GM19372 (cell line): Measurements from ENCODE around the gene CYP27A1.
"Not testable (repeated sequence)": the region's sequence is repeated elsewhere in the genome, so short reads cannot be mapped to it uniquely, and the experiment has no call there.

Source experiments
- ATAC-seq: cut with Tn5 transposase; IDR thresholded peaks from one replicate; pipeline ENCODE4 v1.9.1; 2021; ENCODE audit warnings: mild to moderate bottlenecking, low read depth, moderate library complexity; ENCODE audit not compliant: unreplicated experiment

CYP27A1 gene

DNA sequence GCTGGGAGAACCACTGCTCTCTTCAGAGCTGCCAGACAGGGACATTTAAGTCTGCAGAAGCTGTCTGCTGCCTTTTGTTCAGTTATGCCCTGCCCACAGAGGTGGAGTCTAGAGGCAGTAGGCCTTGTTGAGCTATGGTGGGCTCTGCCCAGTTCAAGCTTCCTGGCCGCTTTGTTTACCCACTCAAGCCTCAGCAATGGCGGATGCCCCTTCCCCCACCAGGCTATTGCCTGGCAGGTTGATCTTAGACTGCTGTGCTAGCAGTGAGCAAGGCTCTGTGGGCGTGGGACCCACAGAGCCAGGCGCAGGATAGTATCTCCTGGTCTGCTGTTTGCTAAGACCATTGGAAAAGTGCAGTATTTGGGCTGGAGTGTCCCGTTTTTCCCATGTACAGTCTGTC is 9.2 kb upstream of the CYP27A1 start:
- not testable (repeated sequence) for ATAC-seq

DNA sequence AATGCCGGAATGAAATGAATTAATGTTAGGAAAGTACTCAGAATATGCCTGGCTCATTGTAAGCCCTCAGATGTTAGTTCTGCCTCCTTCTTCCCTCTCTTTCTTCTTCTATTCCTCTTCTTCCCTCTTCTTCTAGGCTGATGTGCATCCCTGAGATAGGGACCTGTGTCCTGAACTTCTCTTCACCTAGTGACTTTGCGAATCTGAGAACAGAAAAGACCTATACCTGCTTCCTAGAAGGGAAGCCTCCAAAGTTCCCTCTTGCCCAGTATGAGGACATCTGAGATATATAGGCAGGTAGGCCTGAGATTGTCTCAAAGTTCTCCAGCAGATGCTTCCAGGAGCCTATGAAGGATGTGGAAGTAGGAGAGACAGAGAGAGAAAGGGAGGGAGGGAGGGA is 8.1 kb upstream of the CYP27A1 start:
- no peak for ATAC-seq

DNA sequence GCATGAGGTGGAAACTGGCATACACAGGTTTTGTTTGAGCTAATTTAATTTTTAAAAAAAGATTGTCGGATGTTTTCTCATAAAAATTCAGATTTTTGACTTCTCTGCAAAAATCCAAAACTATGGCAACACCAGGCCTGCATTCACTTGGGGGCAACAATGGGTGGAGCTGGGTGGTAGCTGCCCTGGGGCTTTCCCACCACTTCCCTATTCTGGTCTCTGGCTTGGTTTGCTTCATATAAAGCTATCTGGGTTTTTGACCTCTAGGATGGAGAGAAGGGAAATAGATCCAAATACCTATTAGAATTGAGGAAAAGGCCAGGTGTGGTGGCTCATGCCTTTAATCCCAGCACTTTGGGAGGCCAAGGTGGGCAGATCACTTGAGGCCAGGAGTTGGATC is 5.5 kb upstream of the CYP27A1 start:
- no peak for ATAC-seq

DNA sequence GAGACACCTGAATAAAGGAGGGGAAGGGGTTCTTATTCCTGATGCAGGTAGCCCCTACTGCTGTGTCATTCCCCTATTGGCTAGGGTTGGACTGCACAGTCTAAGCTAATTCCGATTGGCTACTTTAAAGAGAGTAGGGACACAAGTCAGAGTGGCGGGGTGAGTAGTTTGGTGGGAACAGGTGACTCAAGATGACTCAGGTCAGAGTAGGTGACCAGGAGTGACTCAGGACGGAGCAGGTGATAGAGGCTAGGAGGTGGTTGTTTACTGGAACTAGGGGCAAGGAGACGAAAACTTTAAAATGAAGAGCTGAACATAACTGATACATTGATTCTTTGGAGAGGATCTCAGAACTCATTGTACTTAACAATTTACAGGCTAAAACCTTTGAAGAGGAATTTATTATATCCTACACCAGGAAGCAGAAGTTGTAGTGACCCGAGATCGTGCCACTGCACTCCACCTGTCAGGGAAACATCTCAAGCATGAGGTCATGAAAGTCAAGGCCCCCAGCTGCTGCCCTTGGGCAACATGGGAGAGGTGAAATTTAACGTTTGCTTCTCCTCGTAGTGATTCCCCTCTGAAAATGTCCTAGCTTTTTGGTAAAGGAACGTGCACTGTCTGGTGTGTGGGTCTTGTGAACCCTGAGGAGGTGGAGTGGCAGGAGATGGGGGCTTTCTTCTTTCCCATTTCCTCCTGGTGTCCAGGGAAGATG is 4.5 kb upstream of the CYP27A1 start:
- no peak for ATAC-seq

DNA sequence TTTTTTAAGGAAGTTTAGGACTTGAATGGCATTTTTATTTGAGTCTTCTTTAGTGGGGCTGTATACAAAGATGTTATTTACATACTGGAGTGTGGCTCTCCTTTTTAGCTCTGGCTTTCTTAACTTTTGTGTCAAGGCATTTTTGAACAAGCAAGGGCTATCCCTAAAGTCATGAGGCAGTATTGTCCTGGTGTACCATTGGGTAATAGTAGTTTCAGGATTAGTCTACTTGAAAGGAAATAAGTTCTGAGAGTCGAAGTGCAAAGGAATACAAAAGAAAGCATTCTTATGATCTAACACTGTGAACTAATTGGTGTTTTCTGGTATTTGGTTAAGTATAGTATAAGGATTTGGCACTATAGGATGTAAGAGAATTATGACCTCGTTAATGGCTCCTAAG is 1.9 kb upstream of the CYP27A1 start:
- ATAC-seq: no peak

DNA sequence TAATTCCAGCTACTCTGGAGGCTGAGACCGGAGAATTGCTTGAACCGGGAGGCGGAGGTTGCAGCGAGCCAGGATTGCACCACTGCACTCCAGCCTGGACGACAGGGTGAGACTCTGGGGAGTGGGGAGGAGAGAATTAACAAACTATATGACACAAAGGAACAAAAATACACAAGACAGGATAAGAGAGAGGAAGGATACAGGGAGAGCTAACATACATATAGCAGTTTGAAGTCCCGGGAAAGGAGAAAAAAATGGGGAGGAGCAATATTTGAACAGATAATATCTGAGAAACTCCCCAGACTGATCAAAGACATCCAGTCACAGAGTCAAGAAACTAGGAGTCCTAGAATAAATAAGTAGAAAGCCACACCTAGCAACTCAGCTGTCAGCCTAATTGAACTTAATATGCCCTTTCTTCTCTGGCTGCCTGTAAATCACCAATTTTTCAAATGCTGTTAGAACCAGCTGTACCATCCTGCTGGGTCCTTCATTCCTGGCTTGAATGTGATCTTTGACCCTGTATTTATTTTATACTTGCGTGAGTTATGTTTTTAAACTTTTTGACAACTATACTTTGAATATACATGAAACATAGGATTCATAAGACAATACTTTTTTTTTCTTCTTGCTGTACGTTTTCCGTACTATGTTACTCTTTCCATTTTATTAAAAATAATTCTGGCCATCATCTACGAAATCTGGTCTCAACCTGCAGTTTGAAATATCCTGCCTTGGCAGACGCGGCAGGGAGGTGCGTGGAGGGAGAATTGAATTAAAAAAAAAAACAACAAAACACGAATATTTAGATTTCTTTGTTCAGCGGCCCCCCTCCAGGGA is 876 bp upstream of the CYP27A1 start:
- no peak for ATAC-seq

DNA sequence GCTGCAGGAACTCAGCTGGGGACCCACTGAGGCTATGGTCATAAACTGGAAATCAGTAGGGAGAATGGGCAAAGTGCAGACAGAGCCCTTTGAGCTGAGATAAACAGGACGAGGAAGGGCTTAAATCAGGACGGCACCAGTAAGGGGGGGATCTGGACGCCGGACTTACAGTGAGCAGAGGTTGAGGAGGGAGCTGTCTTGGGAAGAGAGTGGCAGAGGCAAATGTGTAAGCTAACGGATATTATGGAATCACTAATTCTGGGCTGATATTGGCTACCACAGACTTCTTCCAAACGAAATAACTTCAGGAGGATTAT is 539 bp downstream of the CYP27A1 start:
- no peak for ATAC-seq

DNA sequence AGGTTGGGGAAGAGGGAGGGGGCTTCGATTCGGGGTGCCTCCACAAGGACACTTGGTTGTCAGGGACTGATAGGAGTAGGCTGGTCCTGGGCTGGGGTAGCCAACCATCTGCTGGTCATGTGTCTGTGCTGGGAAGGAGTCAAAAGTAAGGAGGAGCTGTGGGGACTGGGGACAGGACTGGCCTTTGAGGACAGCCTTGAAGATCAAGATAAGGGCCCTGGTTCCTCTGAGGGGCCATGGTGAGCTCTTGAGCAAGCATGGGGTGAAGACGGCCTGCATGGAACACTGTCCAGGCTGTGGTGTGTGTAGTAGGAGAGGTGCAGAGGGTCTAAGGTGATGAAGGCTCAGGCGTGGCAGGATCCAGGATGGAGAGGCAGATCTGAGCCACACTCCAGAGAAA is 1.7 kb downstream of the CYP27A1 start:
- ATAC-seq: no peak

DNA sequence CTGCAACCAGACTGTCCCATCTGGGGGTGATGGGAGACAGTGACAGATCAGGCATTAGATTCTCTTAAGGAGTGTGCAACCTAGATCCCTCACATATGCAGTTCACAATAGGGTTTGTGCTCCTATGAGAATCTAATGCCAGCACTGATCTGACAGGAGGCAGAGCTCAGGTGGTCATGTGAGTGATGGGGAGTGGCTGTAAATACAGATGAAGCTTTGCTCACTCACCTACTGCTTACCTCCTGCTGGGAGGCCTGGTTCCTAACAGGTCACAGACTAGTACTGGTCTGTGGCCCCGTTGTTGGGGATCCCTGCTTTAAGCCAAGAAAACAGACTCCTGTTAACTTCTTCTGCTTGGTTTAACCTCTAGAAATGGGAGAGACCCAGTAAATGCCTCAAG is 3.2 kb downstream of the CYP27A1 start:
- no peak for ATAC-seq

DNA sequence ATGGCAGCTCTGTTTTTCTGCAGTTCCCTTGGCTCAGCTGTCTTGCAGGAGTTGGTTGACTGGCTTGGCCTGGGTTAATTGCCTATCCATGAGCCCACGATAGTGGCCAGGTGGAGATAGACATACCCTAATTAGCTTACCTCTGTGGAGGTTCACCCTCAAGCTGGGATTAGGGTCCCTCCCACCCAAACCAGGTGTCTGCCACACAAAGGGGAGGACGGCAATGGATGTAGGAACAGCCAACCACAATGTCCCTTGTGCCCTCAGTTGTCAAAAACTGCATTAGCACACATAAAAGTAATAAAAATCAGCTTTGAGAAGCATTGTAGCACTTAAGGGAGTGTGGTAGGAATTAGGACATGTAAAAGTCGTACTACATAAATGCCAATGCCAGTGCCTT is 4.2 kb downstream of the CYP27A1 start:
- no peak for ATAC-seq

DNA sequence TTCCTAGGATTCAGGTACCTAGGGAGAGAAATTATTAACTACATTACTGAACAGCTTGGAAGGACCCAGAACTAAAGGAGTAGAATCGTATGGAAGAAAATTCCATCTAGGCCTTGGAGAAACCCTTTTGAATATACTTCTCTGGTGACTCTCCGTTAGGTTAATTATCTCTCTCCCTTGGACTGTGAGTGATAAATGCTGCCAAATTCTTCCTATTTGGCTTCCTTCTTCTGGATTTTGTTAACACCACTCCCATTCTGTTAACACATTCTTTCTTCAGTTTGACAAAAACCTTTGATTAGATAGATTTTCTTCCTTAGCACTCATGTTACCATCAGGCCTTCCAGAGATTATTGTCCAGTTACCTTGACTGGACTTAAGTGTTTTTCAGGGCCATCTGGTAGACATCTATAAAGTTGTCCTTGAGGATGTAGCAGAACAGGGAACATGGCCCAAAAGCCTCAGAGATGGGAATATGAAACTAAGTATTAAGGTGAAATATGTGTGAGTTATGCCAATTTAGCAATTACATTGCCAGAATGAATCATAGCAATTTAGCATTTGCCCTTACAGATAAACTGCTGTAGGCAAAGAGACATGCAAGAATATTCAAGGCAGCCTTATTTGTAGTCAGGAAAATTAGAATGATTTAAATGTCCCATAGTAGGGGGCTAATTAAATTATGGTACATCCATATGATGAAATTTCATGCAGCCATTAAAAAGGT is 6.7 kb downstream of the CYP27A1 start:
- no peak for ATAC-seq

DNA sequence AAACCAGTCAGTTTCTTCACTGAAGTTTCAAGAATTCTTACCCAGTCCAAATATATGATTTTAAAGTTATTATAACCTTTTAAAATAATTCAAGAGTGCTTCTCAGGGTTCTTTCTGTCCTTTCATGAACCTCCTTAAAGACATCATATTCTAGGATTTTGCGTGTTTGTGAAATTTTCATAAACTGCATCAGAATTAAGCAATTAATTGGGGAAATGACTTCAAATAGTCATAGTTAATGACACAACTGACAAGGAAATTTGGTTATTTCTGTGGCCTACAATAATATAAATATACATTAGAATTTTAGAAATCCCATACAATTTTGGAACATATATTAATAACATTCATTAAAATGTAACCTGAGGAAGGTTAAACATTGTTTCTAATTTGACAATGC is 10.5 kb downstream of the CYP27A1 start:
- ATAC-seq: no peak

DNA sequence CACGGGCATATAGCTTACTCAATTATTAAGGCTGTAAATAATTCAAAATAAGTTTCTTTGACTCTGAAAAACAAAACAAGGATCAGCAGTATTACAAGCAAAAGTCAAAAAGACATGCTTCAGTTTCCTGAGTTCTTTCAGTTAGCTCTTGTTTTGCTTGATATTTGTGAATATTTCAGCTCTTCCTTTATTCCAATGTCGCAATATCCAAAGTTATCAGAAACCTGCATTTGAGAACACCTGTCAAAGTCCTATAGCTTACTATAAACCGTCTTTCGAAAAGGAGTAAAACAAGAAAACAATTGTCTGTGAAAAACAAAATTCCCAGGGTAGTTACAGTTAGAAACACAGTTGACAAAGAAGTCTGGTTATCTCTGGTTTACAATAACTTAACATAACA is 14.7 kb downstream of the CYP27A1 start:
- ATAC-seq: no peak

DNA sequence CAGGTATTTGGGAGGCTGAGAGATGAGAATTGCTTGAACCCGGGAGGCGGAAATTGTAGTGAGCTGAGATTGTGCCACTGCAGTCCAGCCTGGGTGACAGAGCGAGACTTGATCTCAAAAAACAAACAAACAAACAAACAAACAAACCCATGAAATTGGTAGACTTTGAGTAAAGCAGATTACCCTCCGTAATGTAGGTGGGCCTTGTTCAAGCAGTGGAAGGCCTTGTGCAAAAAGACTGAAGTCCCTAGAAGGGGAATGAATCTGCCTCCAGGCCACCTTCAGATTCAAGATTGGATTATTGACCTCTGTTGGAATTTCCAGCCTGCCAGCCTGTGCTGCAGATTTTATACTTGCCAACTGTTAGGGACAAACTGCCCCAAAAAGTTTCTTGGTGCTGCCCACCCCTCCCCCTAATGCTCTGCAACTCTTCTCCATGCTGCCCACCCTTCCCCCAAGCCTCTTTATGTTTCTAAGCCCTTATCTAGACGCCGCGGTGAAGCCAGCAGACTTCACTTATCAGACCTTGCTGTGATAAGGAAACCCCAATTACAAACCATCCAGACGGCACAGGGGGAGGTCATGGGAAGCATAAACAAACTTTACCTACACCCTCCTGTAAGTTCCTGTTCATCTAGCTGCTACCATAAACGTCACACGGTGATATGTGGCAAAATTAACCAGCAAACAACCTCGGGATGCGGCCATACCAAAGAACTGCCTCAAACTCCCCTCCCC is 17.0 kb downstream of the CYP27A1 start:
- no peak for ATAC-seq

DNA sequence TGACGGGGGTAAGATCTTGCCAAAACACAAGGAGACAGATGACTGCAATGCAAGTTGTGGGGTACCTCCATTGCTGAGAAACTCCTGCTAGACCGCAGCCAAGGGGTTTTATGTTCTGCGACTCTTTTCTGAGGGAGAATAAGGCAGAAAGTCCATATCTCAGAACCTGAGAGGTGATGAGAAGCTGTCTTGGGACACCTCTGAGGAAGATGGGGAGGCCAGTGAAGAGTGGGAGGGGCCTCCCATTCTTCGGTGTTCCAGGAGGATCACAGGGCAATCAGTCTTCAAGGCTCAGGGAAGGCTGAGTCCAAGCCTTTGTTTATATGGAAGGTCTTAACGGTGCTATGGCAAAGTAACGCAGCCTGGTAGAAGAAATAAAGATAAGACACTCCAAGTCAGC is 18.0 kb downstream of the CYP27A1 start:
- no peak for ATAC-seq

DNA sequence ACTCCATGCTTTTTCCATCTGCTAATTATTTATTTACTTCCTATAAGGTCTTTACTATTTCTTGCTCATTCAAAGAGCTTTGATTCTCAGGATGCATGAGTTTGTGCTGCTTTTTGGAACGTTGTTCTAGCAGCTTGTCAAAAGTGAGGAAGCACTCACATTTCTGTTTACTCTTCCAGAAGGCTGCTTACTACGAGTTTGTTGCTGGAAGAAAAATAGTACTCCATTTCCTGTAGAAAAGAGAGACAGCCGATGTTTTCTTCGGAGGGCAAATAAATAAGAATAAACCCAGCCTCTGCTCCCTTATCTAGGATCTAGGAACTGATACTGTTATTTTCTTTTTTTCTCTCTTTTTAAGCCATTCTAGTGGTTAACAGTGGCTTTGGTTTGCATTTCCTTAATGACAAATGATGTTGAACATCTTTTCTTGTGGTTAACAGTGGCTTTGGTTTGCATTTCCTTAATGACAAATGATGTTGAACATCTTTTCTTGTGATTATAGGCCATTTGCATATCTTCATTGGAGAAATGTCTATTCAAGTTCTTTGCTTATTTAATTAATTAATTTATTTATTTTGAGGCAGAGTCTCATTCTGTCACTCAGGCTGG is 20.5 kb downstream of the CYP27A1 start:
- no peak for ATAC-seq

DNA sequence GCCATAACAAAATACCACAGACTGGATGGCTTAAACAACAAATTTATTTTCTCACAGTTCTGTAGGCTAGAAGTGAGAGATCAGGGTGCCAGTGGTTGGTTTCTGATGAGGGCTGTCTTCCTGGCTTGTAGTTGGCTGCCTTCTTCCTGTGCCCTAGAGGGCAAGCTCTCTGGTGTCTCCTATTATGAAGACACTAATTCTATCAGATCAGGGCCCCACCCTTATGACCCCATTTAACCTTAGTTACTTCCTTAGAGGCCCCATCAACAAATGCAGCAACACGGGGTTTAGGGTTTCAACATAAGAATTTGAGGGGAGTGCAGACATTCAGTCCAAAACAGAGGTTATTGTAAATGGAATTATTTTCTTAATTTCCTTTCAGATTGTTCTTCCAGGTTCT is 22.9 kb downstream of the CYP27A1 start:
- no peak for ATAC-seq

DNA sequence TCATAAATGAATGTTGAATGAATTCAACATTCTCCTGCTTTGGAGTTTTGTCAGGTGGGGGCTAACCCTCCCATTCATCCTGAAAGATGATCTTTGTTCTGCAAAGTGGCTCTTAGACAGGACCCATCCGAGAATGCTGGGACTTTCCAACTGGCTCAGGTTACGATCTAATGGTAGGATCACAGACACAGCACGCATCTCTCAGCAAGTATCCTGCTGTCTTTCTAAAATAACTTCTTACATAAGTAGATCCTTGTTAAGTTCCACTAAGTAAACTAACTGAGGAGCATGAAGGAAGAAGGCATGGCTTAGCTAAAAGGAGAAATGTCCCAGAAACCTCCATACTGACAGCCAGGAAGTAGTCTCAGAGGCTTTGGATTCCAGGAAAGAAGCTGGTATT is 23.7 kb downstream of the CYP27A1 start:
- ATAC-seq: no peak

DNA sequence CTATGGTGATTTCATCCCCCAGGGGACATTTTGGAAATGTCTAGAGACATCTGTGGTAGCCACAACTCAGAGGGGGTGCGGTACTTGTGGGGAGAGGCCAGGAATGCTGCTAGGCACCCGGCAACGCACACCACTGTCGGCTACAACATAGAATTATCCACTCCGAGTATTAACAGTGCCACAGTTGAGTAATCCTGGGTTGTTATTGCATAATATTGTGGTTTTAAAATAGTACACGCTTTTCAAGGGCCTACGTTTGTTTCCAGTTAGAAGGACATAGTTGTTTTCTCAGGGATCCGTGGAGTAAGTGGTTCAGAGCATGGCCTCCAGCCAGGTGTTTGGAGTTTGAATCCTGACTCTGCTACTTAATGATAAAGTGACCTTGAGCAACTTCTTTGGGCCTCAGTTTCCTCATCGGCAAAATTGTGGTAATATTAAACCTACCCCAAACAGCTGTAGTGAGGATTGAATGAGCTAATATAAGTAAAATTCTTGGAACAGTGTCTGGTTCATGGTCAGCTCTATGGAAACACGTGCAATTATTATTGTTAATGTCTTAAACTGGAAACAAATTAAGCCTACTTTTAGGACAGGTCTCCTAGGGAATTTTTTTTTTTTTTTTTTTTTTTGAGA is 24.5 kb downstream of the CYP27A1 start:
- ATAC-seq: no peak

DNA sequence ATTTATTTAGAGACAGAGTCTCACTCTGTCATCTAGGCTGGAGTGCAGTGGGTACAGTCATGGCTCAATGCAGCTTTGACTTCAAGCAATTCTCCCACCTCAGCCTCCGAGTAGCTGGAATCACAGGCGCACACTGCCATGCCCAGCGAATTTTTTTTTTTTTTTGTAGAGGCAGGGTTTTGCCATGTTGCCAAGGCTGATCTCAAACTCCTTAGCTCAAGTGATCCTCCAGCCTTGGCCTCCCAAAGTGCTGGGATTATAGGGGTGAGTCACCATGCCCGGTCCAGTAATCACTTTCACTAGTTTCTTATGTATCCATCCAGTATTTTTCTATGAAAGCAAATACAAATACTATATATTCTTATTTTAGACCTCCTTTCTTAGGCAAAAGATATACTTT is 25.7 kb downstream of the CYP27A1 start:
- no peak for ATAC-seq
